ENCODE measurements around the gene OR51B4.

OR51B4 gene

DNA sequence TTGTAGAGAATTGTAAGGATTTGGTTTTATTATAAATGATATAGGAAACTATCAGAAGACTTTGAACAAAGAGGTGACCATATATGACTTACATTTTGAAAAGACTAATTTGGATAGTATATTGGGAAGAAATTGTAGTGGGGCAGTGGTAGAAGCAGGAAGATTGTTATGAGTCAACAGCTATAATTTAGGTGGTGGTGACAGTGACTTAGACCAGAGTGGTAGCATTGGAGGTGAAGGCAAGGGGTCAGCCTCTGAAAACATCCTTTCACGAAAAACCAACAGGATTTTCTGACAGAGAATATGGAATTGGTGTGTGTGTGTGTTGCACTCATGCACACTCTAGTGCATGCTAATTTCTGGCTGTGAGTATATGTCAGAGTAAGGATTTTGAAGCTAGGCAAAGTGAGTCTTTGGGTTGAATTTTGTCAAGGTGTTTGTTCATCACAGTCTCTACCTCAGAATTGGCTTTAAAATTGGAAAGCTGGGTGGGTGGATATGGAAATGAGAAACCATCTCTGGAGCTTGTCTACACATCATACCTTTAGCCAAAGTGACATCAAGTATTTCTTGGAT is 23.9 kb downstream of the OR51B4 start:
- TF ChIP-seq EZH2phosphoT487 (IDR thresholded peaks at IDR 0.05; ENCODE audit: borderline replicate concordance) (no peak), CTCF (conservative IDR thresholded peaks at IDR 0.05; ENCODE audit: low read length) (no peak)
- Histone ChIP-seq H3K4me2 (ENCODE audit: low read depth, low read length, poor library complexity, severe bottlenecking) (no peak overlapping the region), H3K4me1 (ENCODE audit: insufficient read depth, low read length, poor library complexity, severe bottlenecking) (no peaks in the 10 kb centered on the region), H4K20me1 (ENCODE audit: insufficient read depth, low read length, poor library complexity, severe bottlenecking) (no peaks in the 10 kb centered on the region), H3K79me2 (ENCODE audit: insufficient read depth, low read length) (no peaks in the 10 kb centered on the region), H3K9me3 (ENCODE audit: insufficient read depth, low read depth, low read length) (no peaks in the 10 kb centered on the region), H2AFZ (ENCODE audit: low read length) (no peak overlapping the region), H3K27me3 (ENCODE audit: insufficient read depth, low read length, poor library complexity, severe bottlenecking) (no peaks in the 10 kb centered on the region), H3K4me3 (ENCODE audit: low read length, poor library complexity, severe bottlenecking) (no peak overlapping the region), H3K36me3 (ENCODE audit: insufficient read depth, low read length) (no peaks in the 10 kb centered on the region), H3K9me2 (replicated peaks; ENCODE audit: low read depth, low read length) (no peaks in the 10 kb centered on the region), H3K9ac (ENCODE audit: low read depth, low read length, poor library complexity, severe bottlenecking) (no peak overlapping the region), H3F3A (ENCODE audit: low read depth) (no peaks in the 10 kb centered on the region)

DNA sequence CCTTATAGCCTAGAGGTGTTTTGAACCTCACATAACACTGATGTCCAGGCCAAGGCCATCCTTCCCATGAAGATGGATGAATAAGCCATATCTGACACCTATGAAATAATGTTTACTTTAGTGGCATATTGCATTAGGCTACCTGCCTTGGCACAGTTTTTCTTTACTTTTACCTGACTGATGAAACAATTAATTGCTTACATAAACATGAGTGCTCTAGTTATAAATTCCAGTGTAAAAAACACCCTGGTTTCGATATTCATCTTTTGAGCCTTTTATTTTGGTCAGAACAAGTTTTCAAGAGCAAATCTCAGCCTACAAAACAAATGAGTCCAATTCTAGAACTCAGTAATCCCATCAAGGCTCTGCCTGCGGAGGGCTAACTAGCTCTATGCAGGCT is 25.0 kb downstream of the OR51B4 start:
- H3F3A ChIP-seq (ENCODE audit: low read depth), result no peaks in the 10 kb centered on the region
- H3K27me3 ChIP-seq (ENCODE audit: insufficient read depth, low read length, poor library complexity, severe bottlenecking), result no peaks in the 10 kb centered on the region
- no peaks in the 10 kb centered on the region for H3K4me1 ChIP-seq (ENCODE audit: insufficient read depth, low read length, poor library complexity, severe bottlenecking)
- H3K9me2 ChIP-seq (replicated peaks; ENCODE audit: low read depth, low read length), result no peaks in the 10 kb centered on the region
- no peaks in the 10 kb centered on the region for H4K20me1 ChIP-seq (ENCODE audit: insufficient read depth, low read length, poor library complexity, severe bottlenecking)
- TF ChIP-seq EZH2phosphoT487 (IDR thresholded peaks at IDR 0.05; ENCODE audit: borderline replicate concordance), result no peak
- no peak for TF ChIP-seq CTCF (conservative IDR thresholded peaks at IDR 0.05; ENCODE audit: low read length)
- H3K9me3 ChIP-seq (ENCODE audit: insufficient read depth, low read depth, low read length), result no peaks in the 10 kb centered on the region
- H3K36me3 ChIP-seq (ENCODE audit: insufficient read depth, low read length), result no peaks in the 10 kb centered on the region
- no peaks in the 10 kb centered on the region for H3K79me2 ChIP-seq (ENCODE audit: insufficient read depth, low read length)
- no peak overlapping the region for H3K4me2 ChIP-seq (ENCODE audit: low read depth, low read length, poor library complexity, severe bottlenecking)
- H3K4me3 ChIP-seq (ENCODE audit: low read length, poor library complexity, severe bottlenecking), result no peak overlapping the region
- H3K9ac ChIP-seq (ENCODE audit: low read depth, low read length, poor library complexity, severe bottlenecking), result no peak overlapping the region
- H2AFZ ChIP-seq (ENCODE audit: low read length), result no peak overlapping the region

DNA sequence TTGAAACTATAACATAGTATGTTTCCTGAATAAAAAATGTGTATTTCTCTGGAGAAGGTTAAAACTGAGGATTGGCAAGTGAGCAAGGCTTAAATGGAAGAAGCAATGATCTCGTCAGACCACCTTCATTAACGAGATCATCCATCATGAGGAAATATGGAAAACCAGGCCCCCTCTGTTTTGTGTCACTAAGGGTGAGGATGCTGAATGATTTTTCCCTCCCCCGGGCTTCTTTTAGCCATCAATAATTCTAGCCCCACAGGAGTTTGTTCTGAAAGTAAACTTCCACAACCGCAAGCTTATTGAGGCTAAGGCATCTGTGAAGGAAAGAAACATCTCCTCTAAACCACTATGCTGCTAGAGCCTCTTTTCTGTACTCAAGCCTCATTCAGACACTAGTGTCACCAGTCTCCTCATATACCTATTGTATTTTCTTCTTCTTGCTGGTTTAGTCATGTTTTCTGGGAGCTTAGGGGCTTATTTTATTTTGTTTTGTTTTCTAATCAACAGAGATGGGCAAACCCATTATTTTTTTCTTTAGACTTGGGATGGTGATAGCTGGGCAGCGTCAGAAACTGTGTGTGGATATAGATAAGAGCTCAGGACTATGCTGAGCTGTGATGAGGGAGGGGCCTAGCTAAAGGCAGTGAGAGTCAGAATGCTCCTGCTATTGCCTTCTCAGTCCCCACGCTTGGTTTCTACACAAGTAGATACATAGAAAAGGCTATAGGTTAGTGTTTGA is 26.2 kb downstream of the OR51B4 start:
- H3K9me3 ChIP-seq (ENCODE audit: insufficient read depth, low read depth, low read length), result no peaks in the 10 kb centered on the region
- no peaks in the 10 kb centered on the region for H4K20me1 ChIP-seq (ENCODE audit: insufficient read depth, low read length, poor library complexity, severe bottlenecking)
- H3K36me3 ChIP-seq (ENCODE audit: insufficient read depth, low read length), result no peaks in the 10 kb centered on the region
- no peak overlapping the region for H2AFZ ChIP-seq (ENCODE audit: low read length)
- H3K4me1 ChIP-seq (ENCODE audit: insufficient read depth, low read length, poor library complexity, severe bottlenecking), result no peaks in the 10 kb centered on the region
- H3K27me3 ChIP-seq (ENCODE audit: insufficient read depth, low read length, poor library complexity, severe bottlenecking), result no peaks in the 10 kb centered on the region
- no peak overlapping the region for H3K9ac ChIP-seq (ENCODE audit: low read depth, low read length, poor library complexity, severe bottlenecking)
- no peak overlapping the region for H3K4me2 ChIP-seq (ENCODE audit: low read depth, low read length, poor library complexity, severe bottlenecking)
- no peaks in the 10 kb centered on the region for H3F3A ChIP-seq (ENCODE audit: low read depth)
- TF ChIP-seq EZH2phosphoT487 (IDR thresholded peaks at IDR 0.05; ENCODE audit: borderline replicate concordance), result no peak
- no peaks in the 10 kb centered on the region for H3K9me2 ChIP-seq (replicated peaks; ENCODE audit: low read depth, low read length)
- no peak overlapping the region for H3K4me3 ChIP-seq (ENCODE audit: low read length, poor library complexity, severe bottlenecking)
- H3K79me2 ChIP-seq (ENCODE audit: insufficient read depth, low read length), result no peaks in the 10 kb centered on the region
